Smooth muscle cell (in vitro differentiated cells): ENCODE data around the gene SKA1. TPM values are rescaled to one million over a fixed set of nuclear protein-coding genes. Genes with fewer than 3 reads are reported as not detected.

ENCODE experiments used
- DNase-seq: peaks from one replicate; lab custom pipeline; 2025; ENCODE audit not compliant: unreplicated experiment; lab: John Stamatoyannopoulos, UW
- H2AFZ ChIP-seq: fragments of 200-600 bp; sonication (generic); 2 replicates; pipeline ENCODE4 v1.6.0; 2016; ENCODE audit warnings: antibody characterized with exemption, low read depth, mild to moderate bottlenecking
- H3F3A ChIP-seq: fragments of 200-600 bp; sonication (generic); 2 replicates; pipeline ENCODE4 v1.6.0; 2017; ENCODE audit warnings: antibody characterized with exemption, low read depth
- H3K27ac ChIP-seq: fragments of 200-600 bp; sonication (generic); 2 replicates; pipeline ENCODE4 v1.5.1; 2016; ENCODE audit warnings: low read depth, mild to moderate bottlenecking
- H3K27me3 ChIP-seq: fragments of 200-600 bp; sonication (generic); 2 replicates; pipeline ENCODE4 v1.6.1; 2016; ENCODE audit warnings: low read depth, mild to moderate bottlenecking
- H3K36me3 ChIP-seq: fragments of 200-600 bp; sonication (generic); 2 replicates; pipeline ENCODE4 v1.5.1; 2016; ENCODE audit warnings: low read depth
- H3K4me1 ChIP-seq: fragments of 200-600 bp; sonication (generic); 2 replicates; pipeline ENCODE4 v1.5.1; 2016; ENCODE audit warnings: low read depth
- H3K4me2 ChIP-seq: fragments of 200-600 bp; sonication (generic); 2 replicates; pipeline ENCODE4 v1.6.0; 2016; ENCODE audit warnings: mild to moderate bottlenecking
- H3K4me3 ChIP-seq: fragments of 200-600 bp; sonication (generic); 2 replicates; pipeline ENCODE4 v1.5.1; 2016; ENCODE audit warnings: mild to moderate bottlenecking
- H3K79me2 ChIP-seq: fragments of 200-600 bp; sonication (generic); 2 replicates; pipeline ENCODE4 v1.6.0; 2016; ENCODE audit warnings: low read depth, mild to moderate bottlenecking
- H3K9ac ChIP-seq: fragments of 200-600 bp; sonication (generic); 2 replicates; pipeline ENCODE4 v1.6.0; 2016; ENCODE audit warnings: low read depth
- H3K9me3 ChIP-seq: fragments of 200-600 bp; sonication (generic); replicated peaks from 2 replicates; pipeline ENCODE4 v1.5.1; 2016; ENCODE audit warnings: low read depth
- H4K20me1 ChIP-seq: fragments of 200-600 bp; sonication (generic); 2 replicates; pipeline ENCODE4 v1.6.0; 2016; ENCODE audit warnings: low read depth
- CTCF ChIP-seq: fragments of 200-600 bp; sonication (generic); IDR thresholded peaks from 2 replicates; pipeline ENCODE4 v1.5.1; 2017; ENCODE audit warnings: borderline replicate concordance, mild to moderate bottlenecking, antibody characterized with exemption; ENCODE audit not compliant: insufficient read depth, poor library complexity, severe bottlenecking
- WGBS: methylation state at CpG from one replicate; pipeline ENCODE4 v1.1.7; 2016; ENCODE audit warnings: low lambda C conversion rate; 5-methylcytosine and 5-hydroxymethylcytosine counted together
- polyA plus RNA-seq: library from polyadenylated mRNA; unstranded; fragments of >200 nt; fragmentation: Nextera tagmentation; extraction: Ambion mirVana; gene quantifications from 2 replicates; pipeline ENCODE4 v1.2.1, GENCODE V29; 2016
- total RNA-seq: library from RNA; depleted of rRNA; stranded (reverse); fragments of >200 nt; gene quantifications from 2 replicates; pipeline ENCODE4 v1.2.3, GENCODE V29; 2014

Gene SKA1
- total and polyA plus RNA-seq, 2 experiments from 2014 or later, result 5.8 to 7.8 TPM

GRCh38 chr18:50331691-50332090 lies 43.2 kb upstream of the SKA1 start:
- no peaks in the 10 kb centered on the region for H4K20me1 ChIP-seq
- no peak overlapping the region for H2AFZ ChIP-seq
- H3K9ac ChIP-seq, result no peak overlapping the region
- TF ChIP-seq CTCF, result no peak
- H3K27me3 ChIP-seq, result no peaks in the 10 kb centered on the region
- H3K79me2 ChIP-seq, result no peaks in the 10 kb centered on the region
- WGBS, result 91% methylated on average over 1 of the region's 1 CpG
- H3K4me3 ChIP-seq, result no peak overlapping the region
- no peak for DNase-seq
- no peaks in the 10 kb centered on the region for H3K36me3 ChIP-seq
- H3K27ac ChIP-seq, result no peak overlapping the region
- no peak overlapping the region for H3K4me2 ChIP-seq
- H3F3A ChIP-seq, result no peaks in the 10 kb centered on the region
- H3K9me3 ChIP-seq, result no peaks in the 10 kb centered on the region
- H3K4me1 ChIP-seq, result peaks cover 11% of the 10 kb centered on the region

- Histone ChIP-seq H3K36me3 (no peaks in the 10 kb centered on the region), H3K79me2 (no peaks in the 10 kb centered on the region), H3K9ac (no peak overlapping the region), H3F3A (no peaks in the 10 kb centered on the region), H3K4me1 (peaks cover 34% of the 10 kb centered on the region), H3K4me3 (no peak overlapping the region), H2AFZ (no peak overlapping the region), H3K27ac (no peak overlapping the region), H4K20me1 (no peaks in the 10 kb centered on the region), H3K9me3 (no peaks in the 10 kb centered on the region), H3K4me2 (no peak overlapping the region), H3K27me3 (no peaks in the 10 kb centered on the region)
- WGBS, result 81% methylated on average over 7 of the region's 7 CpGs
- no peak for DNase-seq
- TF ChIP-seq CTCF, result no peak
Measured at GRCh38 chr18:50334546-50335152, 40.2 kb upstream of the SKA1 start.

GRCh38 chr18:50338122-50338521 lies 36.7 kb upstream of the SKA1 start:
- Histone ChIP-seq H3K9ac (no peak overlapping the region), H4K20me1 (no peaks in the 10 kb centered on the region), H3F3A (no peaks in the 10 kb centered on the region), H3K79me2 (no peaks in the 10 kb centered on the region), H2AFZ (no peak overlapping the region), H3K27ac (no peak overlapping the region), H3K4me1 (peaks cover 34% of the 10 kb centered on the region), H3K9me3 (no peaks in the 10 kb centered on the region), H3K27me3 (no peaks in the 10 kb centered on the region), H3K4me3 (no peak overlapping the region), H3K36me3 (no peaks in the 10 kb centered on the region), H3K4me2 (no peak overlapping the region)
- no peak for TF ChIP-seq CTCF
- 91% methylated on average over 2 of the region's 2 CpGs for WGBS
- DNase-seq, result no peak

- no peak overlapping the region for H3K4me3 ChIP-seq
- WGBS, result 49% methylated on average over 2 of the region's 2 CpGs
- no peaks in the 10 kb centered on the region for H4K20me1 ChIP-seq
- H3K9ac ChIP-seq, result no peak overlapping the region
- H3K9me3 ChIP-seq, result no peaks in the 10 kb centered on the region
- DNase-seq, result no peak
- no peak overlapping the region for H2AFZ ChIP-seq
- H3K27me3 ChIP-seq, result no peaks in the 10 kb centered on the region
- no peak overlapping the region for H3K27ac ChIP-seq
- H3K4me2 ChIP-seq, result no peak overlapping the region
- no peaks in the 10 kb centered on the region for H3K79me2 ChIP-seq
- H3K4me1 ChIP-seq, result peaks cover 31% of the 10 kb centered on the region
- no peaks in the 10 kb centered on the region for H3K36me3 ChIP-seq
- TF ChIP-seq CTCF, result no peak
- H3F3A ChIP-seq, result no peaks in the 10 kb centered on the region
Measured at GRCh38 chr18:50338715-50339114, 36.1 kb upstream of the SKA1 start.
